Fibroblast of villous mesenchyme (primary cell): ENCODE measurements around the gene ALDH3B1. TPM values are rescaled to one million over a fixed set of nuclear protein-coding genes. Genes with fewer than 3 reads are reported as not detected.

Experiments used
- DNase-seq: peaks from one replicate; pipeline ENCODE4 v3.0.0-alpha.2; 2010; ENCODE audit warnings: low read depth
- H3K4me3 ChIP-seq: 2 replicates; pipeline ENCODE4 v1.5.1; 2011; ENCODE audit warnings: low read depth, mild to moderate bottlenecking, low read length
- CTCF ChIP-seq: IDR thresholded peaks from 2 replicates; pipeline ENCODE4 v1.5.1; 2012; ENCODE audit warnings: low read depth, mild to moderate bottlenecking, low read length; ENCODE audit not compliant: insufficient read depth
- total RNA-seq: library from RNA; depleted of rRNA; stranded (reverse); fragments of >200 nt; gene quantifications from 2 replicates; pipeline ENCODE4 v1.2.3, GENCODE V29; 2012

The ALDH3B1 gene
- total RNA-seq, 1 donor: 20.7 TPM

GRCh38 chr11:68006606-68007166 lies 3.4 kb upstream of the ALDH3B1 start:
- no peak for TF ChIP-seq CTCF
- no peak overlapping the region for H3K4me3 ChIP-seq
- DNase-seq: no peak

GRCh38 chr11:68007498-68008380 lies 2.4 kb upstream of the ALDH3B1 start:
- TF ChIP-seq CTCF: no peak
- no peak for DNase-seq

GRCh38 chr11:68008381-68009337 lies 1.5 kb upstream of the ALDH3B1 start:
- no peak for DNase-seq
- TF ChIP-seq CTCF: no peak
- no peak overlapping the region for H3K4me3 ChIP-seq

More at GRCh38 chr11:68007498-68008380, 2.4 kb upstream of the ALDH3B1 start:
- H3K4me3 ChIP-seq: no peak overlapping the region

GRCh38 chr11:68009391-68010089 lies 587 bp upstream of the ALDH3B1 start:
- peak overlapping the region; percentile 72 for H3K4me3 ChIP-seq
- TF ChIP-seq CTCF: peak; percentile 20
- DNase-seq: peak; percentile 85

- no peak for DNase-seq
- TF ChIP-seq CTCF: no peak
- peak overlapping the region; percentile 72 for H3K4me3 ChIP-seq
These were observed 1.2 kb downstream of the ALDH3B1 start for GRCh38 chr11:68011051-68011943.
